Calu3 (cell line): ENCODE data around the gene CSF1R. TPM values are rescaled to one million over a fixed set of nuclear protein-coding genes. Genes with fewer than 3 reads are reported as not detected.
"Not testable (repeated sequence)": the region's sequence is repeated elsewhere in the genome, so short reads cannot be mapped to it uniquely, and the experiment has no call there.

Experiments
- BruUV-seq: library from RNA; stranded (reverse); fragments of 400-500 nt; replicated peaks from 2 replicates; lab custom pipeline; 2021; lab: Mats Ljungman, UMichigan
- CTCF ChIA-PET: fragments of 300-600 bp; sonication (Branson Sonifier 250); formaldehyde crosslinking; loops from one replicate; lab custom pipeline; 2022; ENCODE audit warnings: antibody characterized with exemption; lab: Charles Lee
- DNase-seq: peaks from one replicate; pipeline ENCODE4 v3.0.0; 2022
- H3K27ac Mint-ChIP-seq: one replicate; pipeline ENCODE4 v1.8.0; 2022; ENCODE audit warnings: mixed read lengths; ENCODE audit not compliant: unreplicated experiment
- H3K27me3 Mint-ChIP-seq: one replicate; pipeline ENCODE4 v1.8.0; 2022; ENCODE audit warnings: mixed read lengths; ENCODE audit not compliant: unreplicated experiment
- H3K36me3 Mint-ChIP-seq: one replicate; pipeline ENCODE4 v1.8.0; 2022; ENCODE audit warnings: mild to moderate bottlenecking, moderate library complexity, mixed read lengths; ENCODE audit not compliant: insufficient read depth, unreplicated experiment
- H3K4me1 Mint-ChIP-seq: one replicate; pipeline ENCODE4 v1.8.0; 2022; ENCODE audit warnings: mild to moderate bottlenecking, low read depth, mixed read lengths; ENCODE audit not compliant: unreplicated experiment
- H3K4me3 Mint-ChIP-seq: one replicate; pipeline ENCODE4 v1.8.0; 2022; ENCODE audit warnings: mild to moderate bottlenecking, low read depth, moderate library complexity, mixed read lengths; ENCODE audit not compliant: unreplicated experiment
- H3K9me3 Mint-ChIP-seq: one replicate; pipeline ENCODE4 v1.8.0; 2022; ENCODE audit warnings: low read depth, mixed read lengths; ENCODE audit not compliant: unreplicated experiment
- intact Hi-C: fragments of 100-400 bp; cut with micrococcal nuclease; formaldehyde crosslinking; loops from one replicate; pipeline ENCODE4 v1.10.0; 2022; ENCODE audit not compliant: unreplicated experiment
- total RNA-seq: library from RNA; stranded (reverse); gene quantifications from 2 replicates; pipeline ENCODE4 v1.2.3, GENCODE V29; 2022
- TF ChIP-seq, protein P1 (sequence below): fragments of 200-600 bp; IDR thresholded peaks from one replicate; pipeline ENCODE4 v1.8.0; 2022; ENCODE audit warnings: antibody characterized with exemption; ENCODE audit not compliant: unreplicated experiment

CSF1R gene
- total RNA-seq, 1 experiment from 2014 or later: not detected

DNA sequence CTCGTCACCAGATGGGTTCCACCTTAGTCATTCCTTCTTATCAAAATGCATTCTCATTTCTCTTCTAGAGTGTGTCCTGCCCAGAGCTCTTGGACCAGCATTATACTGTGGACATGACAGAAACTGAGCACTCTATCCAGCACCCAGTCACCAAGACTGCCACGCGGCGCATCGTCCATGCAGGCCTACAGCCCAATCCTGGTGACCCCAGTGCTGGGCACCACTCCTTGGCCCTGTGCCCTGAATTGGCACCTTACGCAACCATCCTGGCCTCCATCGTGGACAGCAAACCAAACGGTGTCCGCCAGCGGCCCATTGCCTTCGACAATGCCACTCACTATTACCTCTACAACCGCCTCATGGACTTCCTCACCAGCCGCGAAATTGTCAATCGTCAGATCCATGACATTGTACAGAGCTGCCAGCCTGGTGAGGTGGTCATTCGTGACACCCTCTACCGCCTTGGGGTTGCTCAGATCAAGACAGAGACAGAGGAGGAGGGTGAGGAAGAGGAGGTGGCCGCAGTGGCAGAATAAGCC lies 34.6 kb downstream of the CSF1R start:
- intact Hi-C loops: no loop called here
- no TSS peak for BruUV-seq
- no peaks in the 10 kb centered on the region for H3K9me3 Mint-ChIP-seq
- peaks cover 20% of the 10 kb centered on the region for H3K4me1 Mint-ChIP-seq
- H3K4me3 Mint-ChIP-seq: no peak overlapping the region
- no peak for DNase-seq
- CTCF ChIA-PET: no interaction called here
- peaks cover 54% of the 10 kb centered on the region for H3K36me3 Mint-ChIP-seq
- TF ChIP-seq, protein P1, sequence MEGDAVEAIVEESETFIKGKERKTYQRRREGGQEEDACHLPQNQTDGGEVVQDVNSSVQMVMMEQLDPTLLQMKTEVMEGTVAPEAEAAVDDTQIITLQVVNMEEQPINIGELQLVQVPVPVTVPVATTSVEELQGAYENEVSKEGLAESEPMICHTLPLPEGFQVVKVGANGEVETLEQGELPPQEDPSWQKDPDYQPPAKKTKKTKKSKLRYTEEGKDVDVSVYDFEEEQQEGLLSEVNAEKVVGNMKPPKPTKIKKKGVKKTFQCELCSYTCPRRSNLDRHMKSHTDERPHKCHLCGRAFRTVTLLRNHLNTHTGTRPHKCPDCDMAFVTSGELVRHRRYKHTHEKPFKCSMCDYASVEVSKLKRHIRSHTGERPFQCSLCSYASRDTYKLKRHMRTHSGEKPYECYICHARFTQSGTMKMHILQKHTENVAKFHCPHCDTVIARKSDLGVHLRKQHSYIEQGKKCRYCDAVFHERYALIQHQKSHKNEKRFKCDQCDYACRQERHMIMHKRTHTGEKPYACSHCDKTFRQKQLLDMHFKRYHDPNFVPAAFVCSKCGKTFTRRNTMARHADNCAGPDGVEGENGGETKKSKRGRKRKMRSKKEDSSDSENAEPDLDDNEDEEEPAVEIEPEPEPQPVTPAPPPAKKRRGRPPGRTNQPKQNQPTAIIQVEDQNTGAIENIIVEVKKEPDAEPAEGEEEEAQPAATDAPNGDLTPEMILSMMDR: no peak
- no peaks in the 10 kb centered on the region for H3K27me3 Mint-ChIP-seq
- no peak overlapping the region for H3K27ac Mint-ChIP-seq

DNA sequence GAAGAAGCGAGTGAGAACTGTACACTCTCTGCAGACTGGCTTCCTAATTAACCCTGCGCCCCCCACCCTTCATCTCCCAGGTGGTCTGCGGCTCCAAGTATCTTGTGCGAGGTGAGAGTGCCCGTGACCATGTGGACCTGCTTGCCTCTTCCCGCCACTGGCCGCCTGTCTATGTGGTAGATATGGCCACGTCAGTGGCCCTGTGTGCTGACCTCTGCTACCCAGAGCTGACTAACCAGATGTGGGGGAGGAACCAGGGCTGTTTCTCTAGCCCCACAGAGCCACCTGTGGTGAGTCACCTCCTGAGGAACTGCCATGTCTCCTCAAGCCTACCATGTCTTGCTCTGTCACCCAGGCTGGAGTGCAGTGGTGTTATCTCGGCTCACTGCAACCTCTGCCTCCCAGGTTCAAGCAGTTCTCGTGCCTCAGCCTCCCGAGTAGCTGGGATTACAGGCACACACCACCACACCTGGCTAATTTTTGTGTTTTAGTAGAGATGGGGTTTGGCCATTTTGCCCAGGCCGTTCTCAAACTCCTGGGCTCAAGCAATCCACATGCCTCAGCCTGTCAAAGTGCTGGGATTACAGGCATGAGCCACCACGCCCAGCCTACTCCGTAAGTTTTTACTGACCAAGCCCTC lies 36.1 kb downstream of the CSF1R start:
- peaks cover 20% of the 10 kb centered on the region for H3K4me1 Mint-ChIP-seq
- H3K36me3 Mint-ChIP-seq: peaks cover 49% of the 10 kb centered on the region
- H3K9me3 Mint-ChIP-seq, H3K4me3 Mint-ChIP-seq, CTCF ChIA-PET, intact Hi-C loops, H3K27me3 Mint-ChIP-seq, H3K27ac Mint-ChIP-seq, BruUV-seq: not testable (repeated sequence)
- DNase-seq: peak; percentile 54

DNA sequence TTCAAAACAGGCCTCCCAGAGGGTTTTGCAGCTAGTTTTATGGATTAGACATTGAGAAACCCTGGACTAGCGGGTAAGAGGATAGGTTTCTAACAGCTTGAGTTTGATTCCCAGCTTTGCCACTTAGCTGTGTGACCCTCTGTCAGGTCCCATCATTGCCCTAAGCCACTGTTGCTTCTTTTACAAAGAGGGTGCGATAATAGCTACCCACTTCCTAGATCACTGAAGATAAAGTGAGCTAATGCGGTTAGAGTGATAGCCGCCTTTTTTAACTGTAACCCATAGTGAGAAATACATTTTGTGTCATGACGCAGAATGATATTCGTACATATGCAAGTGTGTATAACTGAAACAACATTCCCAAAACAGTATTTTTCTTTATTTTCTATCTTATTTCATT lies 40.3 kb downstream of the CSF1R start:
- intact Hi-C loops: no loop called here
- no TSS peak for BruUV-seq
- Mint-ChIP-seq H3K27me3 (no peaks in the 10 kb centered on the region), H3K36me3 (peaks cover 64% of the 10 kb centered on the region), H3K4me1 (peaks cover 28% of the 10 kb centered on the region), H3K4me3 (no peak overlapping the region), H3K9me3 (no peaks in the 10 kb centered on the region), H3K27ac (no peak overlapping the region)
- TF ChIP-seq, protein P1: no peak
- CTCF ChIA-PET: interaction anchor here (0.7 to 1.6 kb wide), 2 partner anchors 11 to 28 kb away, joined by 3 read pairs; no protein-coding TSS in a partner anchor
- no peak for DNase-seq

DNA sequence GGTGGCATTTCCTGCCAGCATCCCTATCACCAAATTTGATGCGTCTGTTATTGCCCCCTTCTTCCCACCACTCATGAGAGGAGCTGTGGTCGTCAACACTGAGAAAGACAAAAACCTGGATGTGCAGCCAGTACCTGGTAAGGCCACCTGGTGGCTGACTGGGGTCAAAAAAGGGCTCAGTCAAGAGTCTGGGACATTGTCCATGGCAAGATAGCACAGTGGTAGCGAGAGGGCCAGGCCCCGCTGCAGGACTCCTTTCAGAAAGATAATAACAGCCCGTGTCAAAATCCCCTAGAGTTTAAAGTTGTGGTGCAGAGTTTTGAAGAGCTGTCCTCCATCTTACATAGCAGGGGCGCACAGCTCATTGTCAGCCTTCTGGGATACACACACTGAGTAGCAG lies 40.8 kb downstream of the CSF1R start:
- Mint-ChIP-seq H3K27ac (no peak overlapping the region), H3K4me1 (peaks cover 28% of the 10 kb centered on the region), H3K27me3 (no peaks in the 10 kb centered on the region), H3K4me3 (no peak overlapping the region), H3K36me3 (peaks cover 66% of the 10 kb centered on the region), H3K9me3 (no peaks in the 10 kb centered on the region)
- DNase-seq: no peak
- intact Hi-C loops: no loop called here
- no TSS peak for BruUV-seq
- TF ChIP-seq, protein P1: no peak
- CTCF ChIA-PET: interaction anchor here (0.7 to 1.6 kb wide), 2 partner anchors 11 to 28 kb away, joined by 3 read pairs; no protein-coding TSS in a partner anchor

DNA sequence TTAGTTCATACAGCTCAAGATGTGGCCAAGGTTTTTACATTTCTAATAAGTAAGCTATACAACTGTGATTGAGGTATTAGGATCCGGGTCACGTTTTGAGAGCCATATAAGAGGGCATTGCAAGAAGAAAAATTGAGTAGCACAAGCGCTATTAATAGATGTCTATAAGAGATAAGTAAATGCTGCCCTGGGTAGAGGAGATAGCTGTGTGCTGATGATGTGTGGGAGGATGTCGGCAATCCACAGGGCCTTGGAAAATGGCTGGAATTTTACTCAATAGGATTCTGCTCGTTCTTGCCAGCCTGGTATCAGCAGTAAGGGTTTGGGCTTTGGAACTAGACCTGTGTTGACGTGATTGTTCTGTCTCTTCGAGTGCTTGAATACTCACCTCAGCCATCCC lies 41.6 kb downstream of the CSF1R start:
- CTCF ChIA-PET: interaction anchor here (0.5 to 1.6 kb wide), 2 partner anchors 12 to 19 kb away, joined by 3 to 4 read pairs; no protein-coding TSS in a partner anchor
- Mint-ChIP-seq H3K36me3 (peaks cover 59% of the 10 kb centered on the region), H3K27me3 (no peaks in the 10 kb centered on the region), H3K9me3 (no peaks in the 10 kb centered on the region), H3K27ac (no peak overlapping the region), H3K4me1 (peaks cover 20% of the 10 kb centered on the region), H3K4me3 (no peak overlapping the region)
- intact Hi-C loops: no loop called here
- no peak for DNase-seq
- no TSS peak for BruUV-seq
- TF ChIP-seq, protein P1: no peak
